DOHH2 (cell line): ENCODE results near the gene ENOX1.

Experiments used
- H3F3A ChIP-seq: fragments of 200-600 bp; sonication (generic), shearing (Covaris generic); 2 replicates; pipeline ENCODE4 v1.6.0; 2016; ENCODE audit warnings: antibody characterized with exemption, mild to moderate bottlenecking; ENCODE audit not compliant: control insufficient read depth, insufficient read depth
- H3K27ac ChIP-seq: fragments of 200-600 bp; sonication (generic); 2 replicates; pipeline ENCODE4 v1.5.1; 2014; ENCODE audit warnings: low read depth, mild to moderate bottlenecking, low read length, moderate library complexity
- H3K27me3 ChIP-seq: fragments of 200-600 bp; sonication (generic); 2 replicates; pipeline ENCODE4 v1.6.1; 2014; ENCODE audit warnings: mild to moderate bottlenecking, low read length, mixed read lengths; ENCODE audit not compliant: control insufficient read depth
- H3K36me3 ChIP-seq: fragments of 200-600 bp; sonication (generic); 2 replicates; pipeline ENCODE4 v1.6.1; 2014; ENCODE audit warnings: mild to moderate bottlenecking, low read length, moderate library complexity, mixed read lengths; ENCODE audit not compliant: control insufficient read depth
- H3K4me1 ChIP-seq: fragments of 200-600 bp; sonication (generic); 2 replicates; pipeline ENCODE4 v1.6.1; 2014; ENCODE audit warnings: mild to moderate bottlenecking, low read length, mixed read lengths; ENCODE audit not compliant: control insufficient read depth
- H3K4me2 ChIP-seq: fragments of 200-600 bp; sonication (generic); 2 replicates; pipeline ENCODE4 v1.6.0; 2014; ENCODE audit warnings: mild to moderate bottlenecking, low read length, moderate library complexity
- H3K4me3 ChIP-seq: fragments of 200-600 bp; sonication (generic); 2 replicates; pipeline ENCODE4 v1.5.1; 2014; ENCODE audit warnings: mild to moderate bottlenecking, low read length, mixed read lengths
- H3K79me2 ChIP-seq: fragments of 200-600 bp; sonication (generic); 2 replicates; pipeline ENCODE4 v1.6.1; 2014; ENCODE audit warnings: mild to moderate bottlenecking, low read length, mixed read lengths; ENCODE audit not compliant: control insufficient read depth
- H3K9me2 ChIP-seq: fragments of 200-600 bp; sonication (generic); replicated peaks from 2 replicates; pipeline ENCODE4 v1.6.1; 2014; ENCODE audit warnings: mild to moderate bottlenecking, low read length, mixed read lengths; ENCODE audit not compliant: control insufficient read depth
- H3K9me3 ChIP-seq: fragments of 200-600 bp; sonication (generic); 2 replicates; pipeline ENCODE4 v1.6.1; 2014; ENCODE audit warnings: antibody characterized with exemption, low read length, mixed read lengths; ENCODE audit not compliant: control insufficient read depth, insufficient read depth
- H4K20me1 ChIP-seq: fragments of 200-600 bp; sonication (generic); 2 replicates; pipeline ENCODE4 v1.6.0; 2014; ENCODE audit warnings: low read depth, mild to moderate bottlenecking, antibody characterized with exemption, low read length, moderate library complexity; ENCODE audit not compliant: control insufficient read depth, insufficient read depth
- CTCF ChIP-seq: fragments of 200-600 bp; sonication (generic); IDR thresholded peaks from one replicate; pipeline ENCODE4 v1.5.1; 2014; ENCODE audit warnings: antibody characterized with exemption, mild to moderate bottlenecking, low read depth, low read length; ENCODE audit not compliant: poor library complexity, severe bottlenecking
- EZH2phosphoT487 ChIP-seq: fragments of 200-600 bp; sonication (generic); IDR thresholded peaks from 2 replicates; pipeline ENCODE4 v1.6.1; 2017; ENCODE audit warnings: borderline replicate concordance, mild to moderate bottlenecking, antibody characterized with exemption, low read length, moderate library complexity, mixed read lengths

Gene ENOX1

GRCh38 chr13:43572656-43573360, 214.0 kb downstream of the ENOX1 start:
- H3K27ac ChIP-seq, result no peak overlapping the region

GRCh38 chr13:43569658-43570057, 217.1 kb downstream of the ENOX1 start:
- Histone ChIP-seq H3K9me3 (no peaks in the 10 kb centered on the region), H3K4me2 (no peak overlapping the region), H3K27me3 (peaks cover 6% of the 10 kb centered on the region; the same call in 1 of the 2 replicates), H3F3A (no peaks in the 10 kb centered on the region), H3K79me2 (no peaks in the 10 kb centered on the region), H3K4me3 (no peak overlapping the region), H3K36me3 (no peaks in the 10 kb centered on the region), H4K20me1 (no peaks in the 10 kb centered on the region), H3K9me2 (no peaks in the 10 kb centered on the region), H3K27ac (no peak overlapping the region), H3K4me1 (no peaks in the 10 kb centered on the region)
- TF ChIP-seq CTCF, result no peak
- TF ChIP-seq EZH2phosphoT487, result no peak

More at GRCh38 chr13:43572656-43573360, 214.0 kb downstream of the ENOX1 start:
- Histone ChIP-seq H3K4me1 (no peaks in the 10 kb centered on the region), H3K79me2 (no peaks in the 10 kb centered on the region), H3K9me3 (no peaks in the 10 kb centered on the region), H3K4me3 (no peak overlapping the region), H3K9me2 (no peaks in the 10 kb centered on the region), H3F3A (no peaks in the 10 kb centered on the region), H4K20me1 (no peaks in the 10 kb centered on the region), H3K36me3 (no peaks in the 10 kb centered on the region), H3K4me2 (no peak overlapping the region), H3K27me3 (peaks cover 4% of the 10 kb centered on the region; the same call in 1 of the 2 replicates)
- TF ChIP-seq CTCF, result no peak

GRCh38 chr13:43567608-43568007, 219.2 kb downstream of the ENOX1 start:
- TF ChIP-seq EZH2phosphoT487, result no peak
- TF ChIP-seq CTCF, result no peak
- H3K4me1 ChIP-seq, result no peaks in the 10 kb centered on the region
- no peaks in the 10 kb centered on the region for H3K36me3 ChIP-seq
- no peaks in the 10 kb centered on the region for H3K9me3 ChIP-seq
- no peaks in the 10 kb centered on the region for H3K9me2 ChIP-seq
- no peaks in the 10 kb centered on the region for H3K79me2 ChIP-seq
- peaks cover 6% of the 10 kb centered on the region; the same call in 1 of the 2 replicates for H3K27me3 ChIP-seq
- no peak overlapping the region for H3K4me2 ChIP-seq
- no peaks in the 10 kb centered on the region for H3F3A ChIP-seq
- H3K27ac ChIP-seq, result no peak overlapping the region
- H3K4me3 ChIP-seq, result no peak overlapping the region
- H4K20me1 ChIP-seq, result no peaks in the 10 kb centered on the region
